Measurements from ENCODE around the gene EYS.
"Not testable (repeated sequence)": the region's sequence is repeated elsewhere in the genome, so short reads cannot be mapped to it uniquely, and the experiment has no call there.

The EYS gene

GRCh38 chr6:64243618-64244017 is 1463.4 kb downstream of the EYS start:
- in situ Hi-C loops (cut with HindIII; ENCODE audit: low sequenced_read_pairs): no loop called here
- no peak for DNase-seq (ENCODE audit: low read depth, low spot score)
- H3K4me3 ChIP-seq (ENCODE audit: low read depth, low read length): no peak overlapping the region
- TF ChIP-seq CTCF (IDR thresholded peaks at IDR 0.05; ENCODE audit: low read depth, low read length): no peak

DNA sequence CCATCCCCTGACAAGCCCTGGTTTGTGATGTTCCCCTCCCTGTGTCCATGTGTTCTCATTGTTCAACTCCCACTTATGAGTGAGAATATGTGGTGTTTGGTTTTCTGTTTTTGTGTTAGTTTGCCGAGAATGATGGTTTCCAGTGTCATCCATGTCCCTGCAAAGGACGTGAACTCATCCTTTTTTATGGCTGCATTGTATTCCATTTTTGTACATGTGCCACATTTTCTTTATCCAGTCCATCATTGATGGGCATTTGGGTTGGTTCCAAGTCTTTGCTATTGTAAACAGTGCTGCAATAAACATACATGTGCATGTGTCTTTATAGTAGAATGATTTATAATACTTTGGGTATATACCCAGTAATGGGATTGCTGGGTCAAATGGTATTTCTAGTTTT is 1468.1 kb downstream of the EYS start:
- DNase-seq (ENCODE audit: low read depth, low spot score); in situ Hi-C loops (cut with HindIII; ENCODE audit: low sequenced_read_pairs); H3K4me3 ChIP-seq (ENCODE audit: low read depth, low read length): not testable (repeated sequence)

- no peak for TF ChIP-seq CTCF (IDR thresholded peaks at IDR 0.05; ENCODE audit: low read depth, low read length)
- no peak overlapping the region for H3K4me3 ChIP-seq (ENCODE audit: low read depth, low read length)
- in situ Hi-C loops (cut with HindIII; ENCODE audit: low sequenced_read_pairs): no loop called here
- no peak for DNase-seq (ENCODE audit: low read depth, low spot score)
Observed at GRCh38 chr6:64238071-64238470, 1469.0 kb downstream of the EYS start.

DNA sequence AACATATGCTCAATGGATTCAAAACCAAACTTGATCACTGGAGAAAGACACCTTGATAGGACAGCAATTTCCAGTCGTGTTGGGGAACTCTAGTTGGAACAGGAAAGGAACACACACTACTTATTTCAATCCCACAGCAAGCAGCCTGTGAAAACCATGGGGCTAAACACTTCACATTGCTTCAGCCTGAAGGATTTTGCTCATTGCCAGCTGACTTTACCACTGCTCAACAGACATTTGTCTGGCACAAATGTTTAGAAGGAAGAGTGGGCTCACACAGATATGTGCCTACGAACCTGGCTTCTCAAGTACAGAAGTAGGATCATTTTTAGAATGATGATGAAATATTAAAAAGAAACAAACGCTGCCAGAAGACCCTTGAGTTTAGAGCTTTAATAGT is 1473.3 kb downstream of the EYS start:
- no peak for TF ChIP-seq CTCF (IDR thresholded peaks at IDR 0.05; ENCODE audit: low read depth, low read length)
- in situ Hi-C loops (cut with HindIII; ENCODE audit: low sequenced_read_pairs): no loop called here
- no peak overlapping the region for H3K4me3 ChIP-seq (ENCODE audit: low read depth, low read length)
- DNase-seq (ENCODE audit: low read depth, low spot score): no peak

DNA sequence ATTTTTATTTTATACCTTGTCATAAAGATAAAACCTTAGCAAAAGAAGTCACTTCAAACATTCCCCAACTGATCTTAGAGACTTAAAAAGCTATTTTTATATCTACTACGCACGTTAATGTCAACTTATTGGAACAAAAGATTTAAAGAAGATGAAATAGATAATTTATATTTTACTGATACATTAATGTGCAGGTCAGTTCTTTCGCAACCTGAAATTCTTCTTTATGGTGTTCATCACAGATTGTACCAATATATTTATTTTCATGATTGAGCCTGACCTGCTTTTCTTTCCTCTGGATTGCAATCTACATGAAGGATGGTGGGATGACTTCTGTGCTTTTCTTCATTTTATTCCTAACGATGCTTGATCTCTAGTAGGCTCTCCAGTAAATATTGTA is 1475.1 kb downstream of the EYS start:
- DNase-seq (ENCODE audit: low read depth, low spot score): no peak
- no peak for TF ChIP-seq CTCF (IDR thresholded peaks at IDR 0.05; ENCODE audit: low read depth, low read length)
- in situ Hi-C loops (cut with HindIII; ENCODE audit: low sequenced_read_pairs): no loop called here
- H3K4me3 ChIP-seq (ENCODE audit: low read depth, low read length): no peak overlapping the region

GRCh38 chr6:64230530-64230929 is 1476.5 kb downstream of the EYS start:
- TF ChIP-seq CTCF (IDR thresholded peaks at IDR 0.05; ENCODE audit: low read depth, low read length): no peak
- no peak overlapping the region for H3K4me3 ChIP-seq (ENCODE audit: low read depth, low read length)
- no peak for DNase-seq (ENCODE audit: low read depth, low spot score)
- in situ Hi-C loops (cut with HindIII; ENCODE audit: low sequenced_read_pairs): no loop called here

- in situ Hi-C loops (cut with HindIII; ENCODE audit: low sequenced_read_pairs): no loop called here
- H3K4me3 ChIP-seq (ENCODE audit: low read depth, low read length): no peak overlapping the region
- no peak for DNase-seq (ENCODE audit: low read depth, low spot score)
- TF ChIP-seq CTCF (IDR thresholded peaks at IDR 0.05; ENCODE audit: low read depth, low read length): no peak
Observed at GRCh38 chr6:64227863-64228262, 1479.2 kb downstream of the EYS start.
